HepG2 (cell line): ENCODE results near the gene PTPRM. TPM values are rescaled to one million over a fixed set of nuclear protein-coding genes. Genes with fewer than 3 reads are reported as not detected.
A peak's percentile ranks its signal among the peaks of the same experiment; 100 is the strongest.

Experiments used
- ATAC-seq: fragments of 200-7000 bp; cut with Tn5 transposase; 3 replicates; pipeline ENCODE4 v1.9.1; 2020; ENCODE audit warnings: mild to moderate bottlenecking, moderate library complexity
- BruUV-seq: library from RNA; stranded (reverse); fragments of 400-500 nt; replicated peaks from 2 replicates; lab custom pipeline; 2021; lab: Mats Ljungman, UMichigan
- CTCF ChIA-PET: fragments of 300-600 bp; formaldehyde crosslinking; extraction: SDS; loops from one replicate; lab custom pipeline; 2021; ENCODE audit warnings: low total read pairs, inconsistent platforms, low intra/inter-chr PET ratio; lab: Yijun Ruan, JAX
- POLR2A ChIA-PET: fragments of 350-600 bp; sonication (Branson Sonifier 250); formaldehyde crosslinking; loops from one replicate; lab custom pipeline; 2020; ENCODE audit warnings: antibody characterized with exemption, inconsistent platforms; lab: Yijun Ruan, JAX
- DNase-seq: peaks from one replicate; pipeline ENCODE4 v3.0.0-alpha.2; 2015; ENCODE audit warnings: low spot score
- FAIRE-seq: peaks from 3 replicates; lab custom pipeline; 2011; peaks lifted over from hg19 to GRCh38; lab: Jason Lieb, UNC
- H2AFZ ChIP-seq: one replicate; pipeline ENCODE4 v1.6.1; 2011; ENCODE audit warnings: low read length, inconsistent platforms
- H3K27ac ChIP-seq: fragments of 300-600 bp; 3 replicates; pipeline ENCODE4 v1.8.0; 2011; ENCODE audit warnings: mixed run types, mild to moderate bottlenecking, mixed read lengths, low read length, inconsistent platforms; ENCODE audit not compliant: insufficient read depth; ENCODE audit errors: extremely low read length
- H3K27me3 ChIP-seq, 2 experiments: fragments of 200-600 bp in 1 of 2; 2 replicates in 1 of 2; 3 replicates in 1 of 2; pipeline versions ENCODE4 v1.6.0 to v1.8.0; 2011; ENCODE audit warnings: low read length in 2 of 2, mild to moderate bottlenecking in 2 of 2, moderate library complexity in 2 of 2, inconsistent platforms in 1 of 2; ENCODE audit not compliant: insufficient read depth in 2 of 2, control insufficient read depth in 1 of 2
- H3K36me3 ChIP-seq, 2 experiments: fragments of 200-600 bp in 1 of 2; replicated peaks in 1 of 2; 2 replicates in 1 of 2; 3 replicates in 1 of 2; pipeline versions ENCODE4 v1.5.1 to v1.8.0; 2011; ENCODE audit warnings: low read length in 2 of 2, inconsistent platforms in 1 of 2; ENCODE audit not compliant: insufficient read depth in 2 of 2, control insufficient read depth in 1 of 2
- H3K4me1 ChIP-seq: 2 replicates; pipeline ENCODE4 v1.5.1; 2012; ENCODE audit warnings: low read length, inconsistent platforms; ENCODE audit not compliant: insufficient read depth
- H3K4me2 ChIP-seq: 2 replicates; pipeline ENCODE4 v1.6.0; 2011; ENCODE audit warnings: low read depth, low read length, inconsistent platforms
- H3K4me3 ChIP-seq, 3 experiments: fragments of 200-600 bp in 1 of 3; sonication (generic), shearing (Covaris generic) in 1 of 3; replicated peaks in 1 of 3; 2 replicates each; pipeline ENCODE4 v1.5.1; 2011 to 2016; ENCODE audit warnings: low read length in 3 of 3, inconsistent platforms in 2 of 3, low read depth in 2 of 3, mild to moderate bottlenecking in 2 of 3, control low read depth in 1 of 3, mixed read lengths in 1 of 3; ENCODE audit not compliant: insufficient read depth in 1 of 3
- H3K79me2 ChIP-seq: one replicate; pipeline ENCODE4 v1.6.1; 2011; ENCODE audit warnings: low read length, inconsistent platforms; ENCODE audit not compliant: insufficient read depth
- H3K9ac ChIP-seq: 2 replicates; pipeline ENCODE4 v1.6.0; 2011; ENCODE audit warnings: mild to moderate bottlenecking, low read depth, low read length, inconsistent platforms; ENCODE audit not compliant: insufficient read depth
- H3K9me3 ChIP-seq: 2 replicates; pipeline ENCODE4 v1.5.1; 2012; ENCODE audit warnings: mild to moderate bottlenecking, low read length
- H4K20me1 ChIP-seq: 2 replicates; pipeline ENCODE4 v1.6.0; 2011; ENCODE audit warnings: inconsistent platforms, mild to moderate bottlenecking, low read length, moderate library complexity; ENCODE audit not compliant: insufficient read depth
- CEBPZ ChIP-seq: IDR thresholded peaks from 2 replicates; pipeline ENCODE4 v1.6.1; 2012; ENCODE audit warnings: low read length, improper control_type of control experiment
- ESRRA ChIP-seq: sonication (generic); formaldehyde crosslinking; IDR thresholded peaks from 2 replicates; pipeline ENCODE4 v1.5.1; 2020; ENCODE audit warnings: mild to moderate bottlenecking, low read depth, missing genetic modification reagents
- FOXC1 ChIP-seq: sonication (generic); formaldehyde crosslinking; IDR thresholded peaks from 2 replicates; pipeline ENCODE4 v1.8.0; 2022; ENCODE audit warnings: mild to moderate bottlenecking, missing genetic modification reagents, borderline replicate concordance
- HMGXB4 ChIP-seq, 2 experiments: sonication (generic) in 1 of 2; formaldehyde crosslinking in 1 of 2; IDR thresholded peaks; 2 replicates each; pipeline versions ENCODE4 v1.4.0 to v1.6.1; 2018 to 2020; ENCODE audit warnings: missing genetic modification reagents in 2 of 2, borderline replicate concordance in 1 of 2, low read depth in 1 of 2, mild to moderate bottlenecking in 1 of 2, missing biosample characterization in 1 of 2
- NFKB2 ChIP-seq: sonication (generic); formaldehyde crosslinking; IDR thresholded peaks from 2 replicates; pipeline ENCODE4 v1.4.0; 2020; ENCODE audit warnings: missing genetic modification reagents, borderline replicate concordance
- PPARG ChIP-seq: conservative IDR thresholded peaks from 2 replicates; pipeline ENCODE4 v1.6.1; 2016; ENCODE audit warnings: missing biosample characterization, missing genetic modification reagents
- SALL2 ChIP-seq: sonication (generic); formaldehyde crosslinking; IDR thresholded peaks from 2 replicates; pipeline ENCODE4 v1.8.1; 2023; ENCODE audit warnings: mild to moderate bottlenecking, missing genetic modification reagents, inconsistent platforms
- SNAPC2 ChIP-seq: sonication (generic); formaldehyde crosslinking; IDR thresholded peaks from 2 replicates; pipeline ENCODE4 v1.8.1; 2022; ENCODE audit warnings: mild to moderate bottlenecking, missing genetic modification reagents
- SOX13 ChIP-seq, 3 experiments: fragments of 450-650 bp in 1 of 3; sonication (generic) in 1 of 3; formaldehyde crosslinking in 1 of 3; IDR thresholded peaks in 2 of 3; conservative IDR thresholded peaks in 1 of 3; 2 replicates each; pipeline versions ENCODE4 v1.5.0 to v1.6.1; 2016 to 2020; ENCODE audit warnings: antibody characterized with exemption in 1 of 3, mild to moderate bottlenecking in 1 of 3, missing compliant biosample characterization in 1 of 3, missing genetic modification reagents in 1 of 3, moderate library complexity in 1 of 3
- TERF1 ChIP-seq: sonication (generic); formaldehyde crosslinking; IDR thresholded peaks from 2 replicates; pipeline ENCODE4 v1.8.0; 2022; ENCODE audit warnings: mild to moderate bottlenecking, missing genetic modification reagents, moderate library complexity
- ZBTB7A ChIP-seq: sonication (generic); formaldehyde crosslinking; IDR thresholded peaks from 2 replicates; pipeline ENCODE4 v1.8.0; 2022; ENCODE audit warnings: mild to moderate bottlenecking, missing genetic modification reagents
- ZNF607 ChIP-seq: sonication (generic); formaldehyde crosslinking; IDR thresholded peaks from 2 replicates; pipeline ENCODE4 v1.5.1; 2020; ENCODE audit warnings: missing genetic modification reagents, mild to moderate bottlenecking, borderline replicate concordance
- WGBS: methylation state at CpG from one replicate; pipeline ENCODE4 v1.1.6; 2017; ENCODE audit warnings: low lambda C conversion rate; 5-methylcytosine and 5-hydroxymethylcytosine counted together
- in situ Hi-C: cut with HindIII; loops from 2 replicates; pipeline ENCODE4 v1.10.0; 2017; ENCODE audit warnings: low pct_unique_long_range_greater_than_20kb; ENCODE audit not compliant: extremely low pct_ligation_motif_present
- intact Hi-C: fragments of 100-400 bp; cut with micrococcal nuclease; formaldehyde crosslinking; loops from one replicate; pipeline ENCODE4 v1.10.0; 2022; ENCODE audit not compliant: unreplicated experiment
- polyA plus RNA-seq, 8 experiments: library from polyadenylated mRNA; depleted of rRNA in 3 of 8; stranded (reverse) in 7 of 8; unstranded in 1 of 8; fragments of >200 nt; fragmentation: Illumina TruSeq in 4 of 8; extraction: Trizol in 4 of 8; gene quantifications; 2 replicates each; pipeline versions ENCODE4 v1.2.1 to v1.2.3, GENCODE V29; 2011 to 2016; ENCODE audit warnings: low read depth in 4 of 8, missing spikeins in 1 of 8, mixed read lengths in 1 of 8; ENCODE audit not compliant: insufficient read depth in 1 of 8
- total RNA-seq, 5 experiments: library from RNA; depleted of rRNA; stranded (reverse); fragments of >200 nt; fragmentation: Illumina TruSeq; extraction: Trizol; gene quantifications; 2 replicates each; pipeline ENCODE4 v1.2.3, GENCODE V29; 2016; ENCODE audit warnings: low read depth in 1 of 5
- TF ChIP-seq, protein P1 (sequence below): sonication (generic); formaldehyde crosslinking; IDR thresholded peaks from 2 replicates; pipeline ENCODE4 v1.4.0; 2020; ENCODE audit warnings: missing genetic modification reagents

Gene PTPRM
- total and polyA plus RNA-seq, 2 of the 13 experiments (the other 11 are each of a cell fraction or from before 2014, with no cell fraction given), result 12.6 to 108 TPM

- Histone ChIP-seq H3K4me2 (peak overlapping the region; percentile 34), H3K9ac (no peak overlapping the region), H2AFZ (no peak overlapping the region), H3K79me2 (no peaks in the 10 kb centered on the region), H3K9me3 (no peaks in the 10 kb centered on the region), H3K36me3 (no peaks in the 10 kb centered on the region), H3K27ac (peak overlapping the region; percentile 29), H3K4me3 (no peak overlapping the region), H3K27me3 (no peaks in the 10 kb centered on the region), H4K20me1 (no peaks in the 10 kb centered on the region; the same call in 1 of the 2 replicates), H3K4me1 (peaks cover 29% of the 10 kb centered on the region)
- WGBS, result 16% methylated on average over 3 of the region's 3 CpGs
- in situ Hi-C loops, result no loop called here
- intact Hi-C loops, result loop anchor here (10.0 kb wide), 1 partner anchor 207 kb away; no protein-coding TSS in a partner anchor
- no TSS peak for BruUV-seq
- ATAC-seq (peak; percentile 87), DNase-seq (peak; percentile 72), FAIRE-seq (peak; percentile 43)
- CTCF ChIA-PET, result no interaction called here
- POLR2A ChIA-PET, result interaction anchor here (1.0 kb wide), 2 partner anchors 13 to 164 kb away, joined by 3 read pairs; no protein-coding TSS in a partner anchor
- TF ChIP-seq TERF1 (no peak), SOX13 (IDR thresholded peaks at IDR 0.05) (no peak), SOX13 (CRISPR knock-in tag; conservative IDR thresholded peaks at IDR 0.05 in 1 of 2, IDR thresholded peaks at IDR 0.05 in 1 of 2) (peak in 1 of 2 experiments; percentile 64; a peak in 1 of 4 replicates), ZBTB7A (CRISPR knock-in tag) (no peak), SALL2 (CRISPR knock-in tag) (no peak), ESRRA (CRISPR knock-in tag) (0 out of 2 replicates have a peak, but pooled peaks have one; percentile 19), HMGXB4 (CRISPR knock-in tag; IDR thresholded peaks at IDR 0.05; ENCODE audit: borderline replicate concordance in 1 of 2, low read depth in 1 of 2) (no peak), FOXC1 (CRISPR knock-in tag) (no peak), ZNF607 (CRISPR knock-in tag) (no peak), SNAPC2 (CRISPR knock-in tag) (no peak), NFKB2 (CRISPR knock-in tag) (no peak), PPARG (peak; percentile 92), CEBPZ (no peak)
- TF ChIP-seq, protein P1, sequence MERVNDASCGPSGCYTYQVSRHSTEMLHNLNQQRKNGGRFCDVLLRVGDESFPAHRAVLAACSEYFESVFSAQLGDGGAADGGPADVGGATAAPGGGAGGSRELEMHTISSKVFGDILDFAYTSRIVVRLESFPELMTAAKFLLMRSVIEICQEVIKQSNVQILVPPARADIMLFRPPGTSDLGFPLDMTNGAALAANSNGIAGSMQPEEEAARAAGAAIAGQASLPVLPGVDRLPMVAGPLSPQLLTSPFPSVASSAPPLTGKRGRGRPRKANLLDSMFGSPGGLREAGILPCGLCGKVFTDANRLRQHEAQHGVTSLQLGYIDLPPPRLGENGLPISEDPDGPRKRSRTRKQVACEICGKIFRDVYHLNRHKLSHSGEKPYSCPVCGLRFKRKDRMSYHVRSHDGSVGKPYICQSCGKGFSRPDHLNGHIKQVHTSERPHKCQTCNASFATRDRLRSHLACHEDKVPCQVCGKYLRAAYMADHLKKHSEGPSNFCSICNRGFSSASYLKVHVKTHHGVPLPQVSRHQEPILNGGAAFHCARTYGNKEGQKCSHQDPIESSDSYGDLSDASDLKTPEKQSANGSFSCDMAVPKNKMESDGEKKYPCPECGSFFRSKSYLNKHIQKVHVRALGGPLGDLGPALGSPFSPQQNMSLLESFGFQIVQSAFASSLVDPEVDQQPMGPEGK, result peak; percentile 25; the same call in 1 of the 2 replicates
Observed at GRCh38 chr18:8177330-8178016, 610.4 kb downstream of the PTPRM start.
